KMS-11 (cell line): ENCODE data around the gene WAPL.

Source experiments
- H2AFZ ChIP-seq: fragments of 200-600 bp; sonication (generic); 2 replicates; pipeline ENCODE4 v1.6.1; 2016; ENCODE audit warnings: antibody characterized with exemption, mixed run types, low read depth
- H3K27ac ChIP-seq: fragments of 200-600 bp; sonication (generic); 2 replicates; pipeline ENCODE4 v1.6.1; 2016; ENCODE audit warnings: mild to moderate bottlenecking, mixed run types
- H3K27me3 ChIP-seq: fragments of 200-600 bp; sonication (generic); 2 replicates; pipeline ENCODE4 v1.6.1; 2017; ENCODE audit warnings: mild to moderate bottlenecking, low read depth, mixed run types, moderate library complexity; ENCODE audit not compliant: insufficient read depth
- H3K36me3 ChIP-seq: fragments of 200-600 bp; sonication (generic); 2 replicates; pipeline ENCODE4 v1.6.1; 2017; ENCODE audit warnings: mild to moderate bottlenecking, mixed run types; ENCODE audit not compliant: insufficient read depth
- H3K4me1 ChIP-seq: fragments of 200-600 bp; sonication (generic); 2 replicates; pipeline ENCODE4 v1.6.1; 2016; ENCODE audit warnings: mild to moderate bottlenecking, low read depth, mixed run types; ENCODE audit not compliant: poor library complexity, severe bottlenecking
- H3K4me2 ChIP-seq: fragments of 200-600 bp; sonication (generic); 2 replicates; pipeline ENCODE4 v1.7.0; 2016; ENCODE audit warnings: mild to moderate bottlenecking, mixed run types
- H3K4me3 ChIP-seq: fragments of 200-600 bp; sonication (generic); IDR thresholded peaks from 2 replicates; pipeline ENCODE4 v1.6.1; 2017; ENCODE audit warnings: low read depth, low read length, mixed read lengths; ENCODE audit not compliant: insufficient read depth
- H3K79me2 ChIP-seq: fragments of 200-600 bp; sonication (generic); 2 replicates; pipeline ENCODE4 v1.6.1; 2016; ENCODE audit warnings: low read depth, mixed run types; ENCODE audit not compliant: insufficient read depth
- H3K9ac ChIP-seq: fragments of 200-600 bp; sonication (generic); 2 replicates; pipeline ENCODE4 v1.6.1; 2016; ENCODE audit warnings: mild to moderate bottlenecking, mixed run types
- H4K20me1 ChIP-seq: fragments of 200-600 bp; sonication (generic); 2 replicates; pipeline ENCODE4 v1.6.1; 2016; ENCODE audit warnings: mild to moderate bottlenecking, mixed run types; ENCODE audit not compliant: insufficient read depth
- CTCF ChIP-seq: fragments of 200-600 bp; sonication (generic); conservative IDR thresholded peaks from 2 replicates; pipeline ENCODE4 v1.6.1; 2017; ENCODE audit warnings: low read depth, mild to moderate bottlenecking, antibody characterized with exemption, low read length, moderate library complexity, mixed read lengths

WAPL gene

DNA sequence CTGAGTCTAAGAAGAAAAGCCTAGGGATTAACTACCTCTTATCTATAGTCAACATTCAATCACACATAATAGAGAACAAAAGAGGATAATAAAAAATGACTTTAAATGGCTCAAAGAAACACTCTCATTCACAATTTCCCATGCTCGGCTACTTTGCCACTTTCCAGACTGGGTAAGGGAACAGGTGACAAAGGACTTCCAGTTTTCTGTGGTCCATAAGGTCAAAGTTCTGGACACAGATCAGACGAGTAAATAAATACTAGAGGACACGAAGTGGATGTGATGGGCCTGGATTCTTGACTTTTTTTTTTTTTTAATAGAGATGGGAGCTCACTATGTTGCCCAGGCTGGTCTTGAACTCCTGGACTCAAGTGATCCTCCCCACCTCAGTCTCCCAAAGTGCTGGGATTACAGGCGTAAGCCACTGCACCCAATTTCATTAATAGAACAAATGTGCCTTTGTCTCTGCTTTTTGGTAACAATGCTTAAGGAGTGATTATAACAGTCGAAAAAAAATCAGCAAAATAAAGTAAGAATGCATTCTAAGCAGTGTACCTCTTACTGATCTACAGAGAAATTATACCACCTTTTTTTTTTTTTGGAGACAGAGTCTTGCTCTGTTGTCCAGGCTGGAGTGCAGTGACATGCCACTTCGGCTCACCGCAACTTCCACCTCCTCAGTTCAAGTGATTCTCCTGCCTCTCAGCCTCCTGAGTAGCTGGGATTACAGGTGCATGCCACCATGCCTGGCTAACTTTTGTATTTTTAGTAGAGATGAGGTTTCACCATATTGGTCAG is 70.6 kb downstream of the WAPL start:
- H3K4me1 ChIP-seq, result peaks cover 8% of the 10 kb centered on the region
- H3K27me3 ChIP-seq, result no peaks in the 10 kb centered on the region
- H2AFZ ChIP-seq, result no peak overlapping the region
- no peak overlapping the region for H3K4me2 ChIP-seq
- no peak overlapping the region for H3K27ac ChIP-seq
- H3K9ac ChIP-seq, result no peak overlapping the region
- 0 out of 2 replicates have a peak, but pooled peaks cover 3% of the 10 kb centered on the region for H3K79me2 ChIP-seq
- no peak for TF ChIP-seq CTCF
- H3K36me3 ChIP-seq, result no peaks in the 10 kb centered on the region; the same call in 1 of the 2 replicates
- no peaks in the 10 kb centered on the region for H4K20me1 ChIP-seq
- no peak overlapping the region for H3K4me3 ChIP-seq

- no peak overlapping the region for H3K9ac ChIP-seq
- H3K79me2 ChIP-seq, result 0 out of 2 replicates have a peak, but pooled peaks cover 3% of the 10 kb centered on the region
- no peaks in the 10 kb centered on the region; the same call in 1 of the 2 replicates for H3K36me3 ChIP-seq
- H3K4me1 ChIP-seq, result peaks cover 8% of the 10 kb centered on the region
- H3K4me2 ChIP-seq, result no peak overlapping the region
- no peak overlapping the region for H3K4me3 ChIP-seq
- no peaks in the 10 kb centered on the region for H3K27me3 ChIP-seq
- no peak overlapping the region for H3K27ac ChIP-seq
- no peaks in the 10 kb centered on the region for H4K20me1 ChIP-seq
- no peak overlapping the region for H2AFZ ChIP-seq
- TF ChIP-seq CTCF, result no peak
Measured at GRCh38 chr10:86449926-86450558, 71.5 kb downstream of the WAPL start.

DNA sequence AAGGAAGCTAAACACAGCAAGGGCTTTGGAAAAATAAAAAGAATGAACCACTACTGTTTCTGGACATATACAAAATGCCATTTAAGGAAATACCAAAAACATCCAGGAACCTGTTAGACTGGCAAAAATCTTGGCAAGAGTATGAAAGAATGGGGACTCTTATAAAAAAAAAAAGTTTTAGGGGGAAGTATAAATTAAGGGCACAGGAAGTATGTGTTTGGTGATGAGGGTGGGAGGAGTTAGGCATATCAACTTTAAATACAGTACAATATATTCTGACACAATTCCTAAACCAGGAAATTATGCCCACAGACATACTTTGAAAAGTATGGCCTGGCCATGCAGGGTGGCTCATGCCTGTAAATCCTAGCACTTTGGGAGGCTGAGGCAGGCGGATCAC is 74.2 kb downstream of the WAPL start:
- no peak for TF ChIP-seq CTCF
- no peaks in the 10 kb centered on the region; the same call in 1 of the 2 replicates for H3K36me3 ChIP-seq

GRCh38 chr10:86446987-86447386 is 74.6 kb downstream of the WAPL start:
- TF ChIP-seq CTCF, result no peak
- no peak overlapping the region for H3K4me3 ChIP-seq
- no peaks in the 10 kb centered on the region for H4K20me1 ChIP-seq
- no peak overlapping the region for H3K4me2 ChIP-seq
- no peak overlapping the region for H3K9ac ChIP-seq
- no peak overlapping the region for H3K27ac ChIP-seq
- peaks cover 9% of the 10 kb centered on the region for H3K4me1 ChIP-seq
- 0 out of 2 replicates have a peak, but pooled peaks cover 3% of the 10 kb centered on the region for H3K79me2 ChIP-seq
- no peaks in the 10 kb centered on the region for H3K27me3 ChIP-seq
- H3K36me3 ChIP-seq, result no peaks in the 10 kb centered on the region
- H2AFZ ChIP-seq, result no peak overlapping the region

More for the DNA sequence above, 74.2 kb downstream of the WAPL start:
- Histone ChIP-seq H3K27me3 (no peaks in the 10 kb centered on the region), H3K4me3 (no peak overlapping the region), H2AFZ (no peak overlapping the region), H4K20me1 (no peaks in the 10 kb centered on the region), H3K9ac (no peak overlapping the region), H3K4me2 (no peak overlapping the region), H3K4me1 (peaks cover 8% of the 10 kb centered on the region), H3K79me2 (0 out of 2 replicates have a peak, but pooled peaks cover 3% of the 10 kb centered on the region), H3K27ac (no peak overlapping the region)
